HepG2 (cell line): Measurements from ENCODE around the gene PIK3CA. TPM values are rescaled to one million over a fixed set of nuclear protein-coding genes. Genes with fewer than 3 reads are reported as not detected.

Experiments
- BRCA1 ChIP-seq: sonication (generic); formaldehyde crosslinking; IDR thresholded peaks from 2 replicates; pipeline ENCODE4 v1.4.0; 2020; ENCODE audit warnings: missing genetic modification reagents
- CREB3 ChIP-seq: sonication (generic); formaldehyde crosslinking; IDR thresholded peaks from 2 replicates; pipeline ENCODE4 v1.5.0; 2020; ENCODE audit warnings: missing genetic modification reagents
- GABPB1 ChIP-seq: IDR thresholded peaks from 2 replicates; pipeline ENCODE4 v1.6.1; 2016; ENCODE audit warnings: mild to moderate bottlenecking, missing genetic modification reagents, moderate library complexity, missing compliant biosample characterization
- NR1H2 ChIP-seq: sonication (generic); formaldehyde crosslinking; IDR thresholded peaks from 2 replicates; pipeline ENCODE4 v1.8.1; 2022; ENCODE audit warnings: low read depth, missing genetic modification reagents, borderline replicate concordance
- RXRA ChIP-seq: sonication (generic); formaldehyde crosslinking; IDR thresholded peaks from 2 replicates; pipeline ENCODE4 v1.5.1; 2020; ENCODE audit warnings: missing genetic modification reagents
- SATB2 ChIP-seq: sonication (generic); formaldehyde crosslinking; IDR thresholded peaks from 2 replicates; pipeline ENCODE4 v1.5.0; 2020; ENCODE audit warnings: missing genetic modification reagents
- SMC3 ChIP-seq: IDR thresholded peaks from 2 replicates; pipeline ENCODE4 v1.6.1; 2011; ENCODE audit warnings: low read length, improper control_type of control experiment
- SOX13 ChIP-seq, 3 experiments: fragments of 450-650 bp in 1 of 3; sonication (generic) in 1 of 3; formaldehyde crosslinking in 1 of 3; IDR thresholded peaks in 2 of 3; conservative IDR thresholded peaks in 1 of 3; 2 replicates each; pipeline versions ENCODE4 v1.5.0 to v1.6.1; 2016 to 2020; ENCODE audit warnings: antibody characterized with exemption in 1 of 3, mild to moderate bottlenecking in 1 of 3, missing compliant biosample characterization in 1 of 3, missing genetic modification reagents in 1 of 3, moderate library complexity in 1 of 3
- THRA ChIP-seq: sonication (generic); formaldehyde crosslinking; IDR thresholded peaks from 2 replicates; pipeline ENCODE4 v1.4.0; 2020; ENCODE audit warnings: missing genetic modification reagents, borderline replicate concordance
- TOE1 ChIP-seq: sonication (generic); formaldehyde crosslinking; IDR thresholded peaks from 2 replicates; pipeline ENCODE4 v1.4.0; 2020; ENCODE audit warnings: mild to moderate bottlenecking, missing genetic modification reagents
- ZBTB4 ChIP-seq: sonication (generic); formaldehyde crosslinking; IDR thresholded peaks from 2 replicates; pipeline ENCODE4 v1.4.0; 2020; ENCODE audit warnings: missing genetic modification reagents, mild to moderate bottlenecking, borderline replicate concordance
- ZBTB42 ChIP-seq: sonication (generic); formaldehyde crosslinking; IDR thresholded peaks from 2 replicates; pipeline ENCODE4 v1.5.0; 2020; ENCODE audit warnings: mild to moderate bottlenecking, missing genetic modification reagents
- ZFAT ChIP-seq: sonication (generic); formaldehyde crosslinking; conservative IDR thresholded peaks from 2 replicates; pipeline ENCODE4 v1.8.1; 2023; ENCODE audit warnings: missing genetic modification reagents, inconsistent platforms
- ZFP36 ChIP-seq: fragments of 150-350 bp; IDR thresholded peaks from 2 replicates; pipeline ENCODE4 v1.6.1; 2018; ENCODE audit warnings: borderline replicate concordance, low read length, low read depth; ENCODE audit not compliant: partially characterized antibody
- ZNF513 ChIP-seq: sonication (generic); formaldehyde crosslinking; conservative IDR thresholded peaks from 2 replicates; pipeline ENCODE4 v1.5.0; 2020; ENCODE audit warnings: missing genetic modification reagents
- ZNF781 ChIP-seq: sonication (generic); formaldehyde crosslinking; IDR thresholded peaks from 2 replicates; pipeline ENCODE4 v1.5.1; 2020; ENCODE audit warnings: borderline replicate concordance, mild to moderate bottlenecking, missing genetic modification reagents; ENCODE audit errors: not compliant biosample characterization
- ZNF782 ChIP-seq: sonication (generic); formaldehyde crosslinking; IDR thresholded peaks from 2 replicates; pipeline ENCODE4 v1.4.0; 2020; ENCODE audit warnings: missing genetic modification reagents, mild to moderate bottlenecking, borderline replicate concordance
- ZNF850 ChIP-seq: sonication (generic); formaldehyde crosslinking; conservative IDR thresholded peaks from 2 replicates; pipeline ENCODE4 v1.9.0; 2021; ENCODE audit warnings: mild to moderate bottlenecking, missing genetic modification reagents
- ZUFSP ChIP-seq: sonication (generic); formaldehyde crosslinking; IDR thresholded peaks from 2 replicates; pipeline ENCODE4 v1.9.0; 2021; ENCODE audit warnings: missing genetic modification reagents, mild to moderate bottlenecking, borderline replicate concordance
- polyA plus RNA-seq, 8 experiments: library from polyadenylated mRNA; depleted of rRNA in 3 of 8; stranded (reverse) in 7 of 8; unstranded in 1 of 8; fragments of >200 nt; fragmentation: Illumina TruSeq in 4 of 8; extraction: Trizol in 4 of 8; gene quantifications; 2 replicates each; pipeline versions ENCODE4 v1.2.1 to v1.2.3, GENCODE V29; 2011 to 2016; ENCODE audit warnings: low read depth in 4 of 8, missing spikeins in 1 of 8, mixed read lengths in 1 of 8; ENCODE audit not compliant: insufficient read depth in 1 of 8
- total RNA-seq, 5 experiments: library from RNA; depleted of rRNA; stranded (reverse); fragments of >200 nt; fragmentation: Illumina TruSeq; extraction: Trizol; gene quantifications; 2 replicates each; pipeline ENCODE4 v1.2.3, GENCODE V29; 2016; ENCODE audit warnings: low read depth in 1 of 5

Gene PIK3CA
- total and polyA plus RNA-seq, 2 of the 13 experiments (the other 11 are each of a cell fraction or from before 2014, with no cell fraction given), result 5.7 to 11.4 TPM

GRCh38 chr3:179260949-179261765 is 113.0 kb downstream of the PIK3CA start (continued):
- TF ChIP-seq ZNF513 (no peak), ZNF850 (CRISPR knock-in tag) (no peak), NR1H2 (no peak), CREB3 (CRISPR knock-in tag) (no peak), ZNF782 (CRISPR knock-in tag) (no peak), ZBTB4 (CRISPR knock-in tag) (no peak), RXRA (CRISPR knock-in tag) (peak; percentile 27; the same call in 1 of the 2 replicates), ZFP36 (no peak), GABPB1 (CRISPR knock-in tag) (peak; percentile 75), THRA (CRISPR knock-in tag) (no peak), ZNF781 (CRISPR knock-in tag) (no peak), SATB2 (CRISPR knock-in tag) (no peak), SOX13 (IDR thresholded peaks at IDR 0.05) (no peak), SOX13 (CRISPR knock-in tag; conservative IDR thresholded peaks at IDR 0.05 in 1 of 2, IDR thresholded peaks at IDR 0.05 in 1 of 2) (no peak), BRCA1 (CRISPR knock-in tag) (0 out of 2 replicates have a peak, but pooled peaks have one; percentile 1), TOE1 (CRISPR knock-in tag) (no peak), ZBTB42 (CRISPR knock-in tag) (no peak), SMC3 (no peak), ZUFSP (CRISPR knock-in tag) (no peak), ZFAT (CRISPR knock-in tag) (no peak)
